H9 (cell line): Measurements from ENCODE around the gene IRS2. TPM values are rescaled to one million over a fixed set of nuclear protein-coding genes. Genes with fewer than 3 reads are reported as not detected.

Source experiments
- DNase-seq: peaks from one replicate; pipeline ENCODE4 v3.0.0-alpha.2; 2017
- H2AFZ ChIP-seq: one replicate; pipeline ENCODE4 v1.6.1; 2013; ENCODE audit warnings: mild to moderate bottlenecking, low read length, control low read depth, moderate library complexity
- H2AK5ac ChIP-seq: 2 replicates; pipeline ENCODE4 v1.6.1; 2013; ENCODE audit warnings: low read length, control low read depth, mixed read lengths; ENCODE audit not compliant: insufficient read length
- H2BK120ac ChIP-seq: one replicate; pipeline ENCODE4 v1.6.1; 2013; ENCODE audit warnings: low read depth, mild to moderate bottlenecking, low read length, control low read depth, inconsistent platforms; ENCODE audit not compliant: poor library complexity, severe bottlenecking
- H2BK12ac ChIP-seq: 2 replicates; pipeline ENCODE4 v1.6.1; 2013; ENCODE audit warnings: low read length, control low read depth, mixed read lengths, low read depth; ENCODE audit not compliant: insufficient read length
- H2BK15ac ChIP-seq: 2 replicates; pipeline ENCODE4 v1.6.1; 2013; ENCODE audit warnings: low read depth, low read length, control low read depth
- H2BK20ac ChIP-seq: one replicate; pipeline ENCODE4 v1.6.1; 2013; ENCODE audit warnings: low read depth, mild to moderate bottlenecking, low read length, control low read depth, inconsistent platforms; ENCODE audit not compliant: poor library complexity, severe bottlenecking
- H2BK5ac ChIP-seq: 2 replicates; pipeline ENCODE4 v1.6.1; 2013; ENCODE audit warnings: low read length, control low read depth, mixed read lengths; ENCODE audit not compliant: insufficient read length
- H3K14ac ChIP-seq: 2 replicates; pipeline ENCODE4 v1.6.1; 2013; ENCODE audit warnings: low read length, control low read depth; ENCODE audit not compliant: insufficient read depth
- H3K18ac ChIP-seq: 2 replicates; pipeline ENCODE4 v1.6.1; 2013; ENCODE audit warnings: low read depth, mild to moderate bottlenecking, mixed read lengths, low read length, control low read depth; ENCODE audit not compliant: insufficient read length
- H3K23ac ChIP-seq: 2 replicates; pipeline ENCODE4 v1.6.1; 2013; ENCODE audit warnings: low read length, control low read depth, mixed read lengths, low read depth; ENCODE audit not compliant: insufficient read length
- H3K23me2 ChIP-seq: 2 replicates; pipeline ENCODE4 v1.6.1; 2013; ENCODE audit warnings: low read depth, mild to moderate bottlenecking, mixed read lengths, low read length, control low read depth; ENCODE audit not compliant: insufficient read length, poor library complexity, severe bottlenecking
- H3K27ac ChIP-seq: 2 replicates; pipeline ENCODE4 v1.5.1; 2013; ENCODE audit warnings: low read length, control low read depth, mixed read lengths, low read depth; ENCODE audit not compliant: insufficient read length
- H3K27me3 ChIP-seq: 2 replicates; pipeline ENCODE4 v1.6.1; 2013; ENCODE audit warnings: low read length, control low read depth, inconsistent platforms; ENCODE audit not compliant: insufficient read depth
- H3K4ac ChIP-seq: 2 replicates; pipeline ENCODE4 v1.6.1; 2013; ENCODE audit warnings: low read depth, mild to moderate bottlenecking, control low read depth, inconsistent platforms, low read length, moderate library complexity
- H3K4me1 ChIP-seq: 2 replicates; pipeline ENCODE4 v1.6.1; 2013; ENCODE audit warnings: low read length, control low read depth, inconsistent platforms; ENCODE audit not compliant: insufficient read depth
- H3K4me2 ChIP-seq: 2 replicates; pipeline ENCODE4 v1.6.1; 2013; ENCODE audit warnings: low read length, control low read depth, mixed read lengths; ENCODE audit not compliant: insufficient read length, insufficient read depth
- H3K56ac ChIP-seq: 2 replicates; pipeline ENCODE4 v1.6.1; 2013; ENCODE audit warnings: low read depth, mild to moderate bottlenecking, mixed read lengths, low read length, control low read depth; ENCODE audit not compliant: insufficient read length
- H3K79me1 ChIP-seq: 2 replicates; pipeline ENCODE4 v1.6.1; 2013; ENCODE audit warnings: low read depth, mild to moderate bottlenecking, moderate library complexity, low read length, control low read depth, inconsistent platforms; ENCODE audit not compliant: insufficient read depth, poor library complexity, severe bottlenecking
- H3K79me2 ChIP-seq: 2 replicates; pipeline ENCODE4 v1.6.1; 2013; ENCODE audit warnings: low read length, control low read depth, inconsistent platforms; ENCODE audit not compliant: insufficient read depth
- H3K9ac ChIP-seq: 2 replicates; pipeline ENCODE4 v1.6.1; 2013; ENCODE audit warnings: low read length, control low read depth, mixed read lengths; ENCODE audit not compliant: insufficient read length; ENCODE audit errors: extremely low read depth
- H3K9me3 ChIP-seq: one replicate; pipeline ENCODE4 v1.6.1; 2013; ENCODE audit warnings: low read depth, low read length, inconsistent platforms; ENCODE audit not compliant: control insufficient read depth
- H3T11ph ChIP-seq: one replicate; pipeline ENCODE4 v1.6.1; 2013; ENCODE audit warnings: mild to moderate bottlenecking, low read length, control low read depth, inconsistent platforms
- H4K20me1 ChIP-seq: one replicate; pipeline ENCODE4 v1.6.1; 2013; ENCODE audit not compliant: control insufficient read depth, insufficient read length, insufficient read depth
- H4K5ac ChIP-seq: 2 replicates; pipeline ENCODE4 v1.6.1; 2013; ENCODE audit warnings: low read depth, mild to moderate bottlenecking, mixed read lengths, low read length, control low read depth; ENCODE audit not compliant: insufficient read length
- H4K8ac ChIP-seq: replicated peaks from 2 replicates; pipeline ENCODE4 v1.6.1; 2013; ENCODE audit warnings: low read length, control low read depth, mixed read lengths, low read depth; ENCODE audit not compliant: insufficient read length
- H4K91ac ChIP-seq: 2 replicates; pipeline ENCODE4 v1.6.1; 2013; ENCODE audit warnings: low read depth, mild to moderate bottlenecking, moderate library complexity, mixed read lengths, low read length, control low read depth; ENCODE audit not compliant: insufficient read length
- H3K27ac Mint-ChIP-seq, 3 experiments: 2 replicates in 2 of 3; 3 replicates in 1 of 3; pipeline ENCODE4 v1.8.0; 2020 to 2021; ENCODE audit warnings: mixed read lengths in 3 of 3, mild to moderate bottlenecking in 1 of 3, moderate library complexity in 1 of 3
- H3K27me3 Mint-ChIP-seq: 2 replicates; pipeline ENCODE4 v1.8.0; 2021; ENCODE audit warnings: low read depth, mild to moderate bottlenecking, moderate library complexity, mixed read lengths
- H3K36me3 Mint-ChIP-seq, 3 experiments: 2 replicates in 2 of 3; 3 replicates in 1 of 3; pipeline ENCODE4 v1.8.0; 2020 to 2021; ENCODE audit warnings: low read depth in 3 of 3, mixed read lengths in 3 of 3; ENCODE audit not compliant: insufficient read depth in 1 of 3
- H3K4me1 Mint-ChIP-seq, 2 experiments: 2 replicates each; pipeline ENCODE4 v1.8.0; 2020; ENCODE audit warnings: mixed read lengths in 2 of 2
- H3K4me3 Mint-ChIP-seq, 2 experiments: 2 replicates in 1 of 2; 3 replicates in 1 of 2; pipeline ENCODE4 v1.8.0; 2020 to 2021; ENCODE audit warnings: mild to moderate bottlenecking in 2 of 2, mixed read lengths in 2 of 2, moderate library complexity in 1 of 2
- H3K9me3 Mint-ChIP-seq, 2 experiments: 2 replicates in 1 of 2; 3 replicates in 1 of 2; pipeline ENCODE4 v1.8.0; 2020; ENCODE audit warnings: mild to moderate bottlenecking in 2 of 2, mixed read lengths in 2 of 2, moderate library complexity in 1 of 2
- WGBS: extraction: QIAGEN DNeasy Blood & Tissue Kit; methylation state at CpG from one replicate; pipeline ENCODE4 v1.1.7; 2013; ENCODE audit warnings: missing lambda C conversion rate, low lambda C conversion rate, mixed read lengths; ENCODE audit not compliant: insufficient read length; ENCODE audit errors: extremely low coverage; 5-methylcytosine and 5-hydroxymethylcytosine counted together
- total RNA-seq: library from RNA; stranded (reverse); gene quantifications from 2 replicates; pipeline ENCODE4 v1.2.1, GENCODE V29; 2021
- TF ChIP-seq, protein P1 (sequence below): fragments of 200-600 bp; sonication (generic); conservative IDR thresholded peaks from 3 replicates; pipeline ENCODE4 v1.8.0; 2021; ENCODE audit warnings: antibody characterized with exemption, mild to moderate bottlenecking

The IRS2 gene
- total RNA-seq, 1 experiment from 2014 or later = 10.1 TPM

DNA sequence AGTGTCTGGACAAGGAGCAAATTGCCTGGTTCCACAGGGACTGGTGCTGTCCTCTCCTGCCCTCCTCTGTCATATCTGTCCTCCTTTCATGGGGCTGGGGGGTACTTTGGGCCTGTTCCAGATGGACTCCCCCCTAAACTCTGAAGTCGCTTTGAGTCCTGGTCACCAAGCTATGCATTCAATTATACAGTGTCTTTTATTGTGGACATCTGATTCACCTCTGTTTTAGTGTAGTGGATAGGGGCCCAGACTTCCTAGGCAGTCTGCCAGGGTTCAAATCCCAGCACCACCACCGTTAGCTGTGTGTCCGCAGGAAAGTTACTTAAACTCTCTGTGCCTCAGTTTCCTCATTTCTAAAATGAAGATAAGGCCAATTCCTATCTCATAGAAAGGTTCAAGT lies 21.0 kb upstream of the IRS2 start:
- Histone ChIP-seq H2BK20ac (no peak overlapping the region), H3K23me2 (no peaks in the 10 kb centered on the region), H3K4ac (no peak overlapping the region), H3K9me3 (no peaks in the 10 kb centered on the region), H3K27me3 (no peaks in the 10 kb centered on the region), H2BK12ac (no peak overlapping the region), H4K8ac (no peak overlapping the region), H3K56ac (no peak overlapping the region), H3T11ph (no peak overlapping the region), H3K4me2 (no peak overlapping the region), H3K9ac (no peak overlapping the region), H2AK5ac (no peak overlapping the region), H2AFZ (no peak overlapping the region), H2BK120ac (no peak overlapping the region), H3K27ac (no peak overlapping the region), H3K23ac (no peak overlapping the region), H2BK5ac (no peak overlapping the region), H3K79me2 (no peaks in the 10 kb centered on the region), H3K79me1 (no peaks in the 10 kb centered on the region), H4K20me1 (no peaks in the 10 kb centered on the region), H3K18ac (no peak overlapping the region), H4K91ac (no peak overlapping the region), H3K4me1 (no peaks in the 10 kb centered on the region), H2BK15ac (no peak overlapping the region), H3K14ac (no peak overlapping the region), H4K5ac (no peak overlapping the region)
- no peak overlapping the region for H3K4me3 Mint-ChIP-seq
- peaks cover 2% of the 10 kb centered on the region for H3K27me3 Mint-ChIP-seq
- no peak for DNase-seq
- TF ChIP-seq, protein P1, sequence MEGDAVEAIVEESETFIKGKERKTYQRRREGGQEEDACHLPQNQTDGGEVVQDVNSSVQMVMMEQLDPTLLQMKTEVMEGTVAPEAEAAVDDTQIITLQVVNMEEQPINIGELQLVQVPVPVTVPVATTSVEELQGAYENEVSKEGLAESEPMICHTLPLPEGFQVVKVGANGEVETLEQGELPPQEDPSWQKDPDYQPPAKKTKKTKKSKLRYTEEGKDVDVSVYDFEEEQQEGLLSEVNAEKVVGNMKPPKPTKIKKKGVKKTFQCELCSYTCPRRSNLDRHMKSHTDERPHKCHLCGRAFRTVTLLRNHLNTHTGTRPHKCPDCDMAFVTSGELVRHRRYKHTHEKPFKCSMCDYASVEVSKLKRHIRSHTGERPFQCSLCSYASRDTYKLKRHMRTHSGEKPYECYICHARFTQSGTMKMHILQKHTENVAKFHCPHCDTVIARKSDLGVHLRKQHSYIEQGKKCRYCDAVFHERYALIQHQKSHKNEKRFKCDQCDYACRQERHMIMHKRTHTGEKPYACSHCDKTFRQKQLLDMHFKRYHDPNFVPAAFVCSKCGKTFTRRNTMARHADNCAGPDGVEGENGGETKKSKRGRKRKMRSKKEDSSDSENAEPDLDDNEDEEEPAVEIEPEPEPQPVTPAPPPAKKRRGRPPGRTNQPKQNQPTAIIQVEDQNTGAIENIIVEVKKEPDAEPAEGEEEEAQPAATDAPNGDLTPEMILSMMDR = no peak
- WGBS = no CpG with 5 or more reads among the region's 3 CpGs
- no peaks in the 10 kb centered on the region for H3K9me3 Mint-ChIP-seq
- no peaks in the 10 kb centered on the region for H3K4me1 Mint-ChIP-seq
- H3K36me3 Mint-ChIP-seq = peaks cover 0 to 1% (median 0%) of the 10 kb centered on the region in 3 experiments; a peak in 1 of 7 replicates
- H3K27ac Mint-ChIP-seq = no peak overlapping the region
